CD4-positive, alpha-beta T cell treated with Interferon alpha-2 for 1 hour (primary cell): ENCODE data around the gene NUPR2.
"Not testable (repeated sequence)": the region's sequence is repeated elsewhere in the genome, so short reads cannot be mapped to it uniquely, and the experiment has no call there.

Experiments
- DNase-seq, 2 donors: peaks; one replicate each; pipeline ENCODE4 v3.0.0-alpha.2; 2020 to 2022

The NUPR2 gene

DNA sequence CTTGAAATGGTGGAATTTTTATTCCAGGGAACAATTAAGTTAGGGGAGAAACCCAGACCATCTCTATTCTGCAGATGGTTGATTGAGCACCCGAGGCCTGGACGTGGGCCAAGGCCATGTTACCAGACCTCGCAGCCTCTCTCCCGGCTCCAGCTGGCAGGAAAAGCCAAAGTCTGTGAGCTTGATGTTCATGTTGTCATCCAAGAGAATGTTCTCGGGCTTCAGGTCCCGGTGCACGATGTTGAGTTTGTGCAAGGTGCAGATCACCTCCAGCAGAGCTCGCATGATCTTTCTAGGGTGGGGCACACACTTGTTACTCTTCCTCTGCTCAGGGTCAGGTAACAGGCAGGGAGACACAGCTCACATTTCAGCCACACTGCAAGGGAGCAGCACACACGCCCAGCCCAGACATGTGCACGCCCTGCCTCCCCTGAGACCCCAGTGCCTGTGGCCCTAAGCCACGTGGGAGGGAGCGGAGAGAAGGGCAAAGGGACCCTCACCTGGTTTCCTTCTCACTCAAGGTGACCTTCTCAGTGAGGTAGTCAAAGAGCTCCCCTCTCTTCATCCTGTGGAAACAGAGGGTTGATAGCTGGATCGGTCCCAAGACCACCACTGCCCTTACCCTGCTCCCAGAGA is 32.9 kb downstream of the NUPR2 start:
- DNase-seq, result no peak

DNA sequence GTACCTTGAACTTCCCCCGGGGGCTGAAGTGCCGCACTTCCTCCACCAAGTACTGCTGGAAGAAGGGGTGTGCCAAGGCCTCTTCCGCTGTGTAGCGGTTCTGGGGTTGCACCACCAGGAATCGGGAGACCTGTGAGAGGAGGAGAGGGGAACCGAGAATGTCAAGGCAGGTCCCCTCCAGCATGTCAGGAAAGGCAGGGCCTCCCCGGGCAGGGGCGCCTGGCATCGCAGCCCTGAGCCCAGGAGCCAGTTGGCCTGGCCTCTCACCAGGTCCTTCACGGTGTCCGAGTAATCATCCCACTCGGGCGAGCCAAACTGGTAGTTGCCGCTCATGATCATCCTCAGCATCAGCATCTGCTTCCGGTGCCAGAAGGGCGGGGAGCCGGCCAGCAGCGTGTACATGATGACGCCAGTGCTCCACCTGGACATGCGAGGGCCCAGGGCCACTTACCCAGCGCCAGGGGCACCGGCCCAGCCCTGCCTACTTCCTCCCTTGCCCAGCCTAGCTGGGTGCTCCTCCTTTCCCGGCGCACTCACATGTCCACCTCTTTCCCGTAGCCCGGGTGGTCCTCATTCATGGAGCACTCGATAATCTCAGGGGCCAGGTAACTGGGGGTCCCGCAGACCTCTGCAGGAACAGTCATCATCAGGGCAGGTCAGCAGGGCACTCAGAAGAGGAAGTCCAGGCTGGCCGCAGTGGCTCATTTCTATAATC is 34.4 kb downstream of the NUPR2 start:
- no peak for DNase-seq

DNA sequence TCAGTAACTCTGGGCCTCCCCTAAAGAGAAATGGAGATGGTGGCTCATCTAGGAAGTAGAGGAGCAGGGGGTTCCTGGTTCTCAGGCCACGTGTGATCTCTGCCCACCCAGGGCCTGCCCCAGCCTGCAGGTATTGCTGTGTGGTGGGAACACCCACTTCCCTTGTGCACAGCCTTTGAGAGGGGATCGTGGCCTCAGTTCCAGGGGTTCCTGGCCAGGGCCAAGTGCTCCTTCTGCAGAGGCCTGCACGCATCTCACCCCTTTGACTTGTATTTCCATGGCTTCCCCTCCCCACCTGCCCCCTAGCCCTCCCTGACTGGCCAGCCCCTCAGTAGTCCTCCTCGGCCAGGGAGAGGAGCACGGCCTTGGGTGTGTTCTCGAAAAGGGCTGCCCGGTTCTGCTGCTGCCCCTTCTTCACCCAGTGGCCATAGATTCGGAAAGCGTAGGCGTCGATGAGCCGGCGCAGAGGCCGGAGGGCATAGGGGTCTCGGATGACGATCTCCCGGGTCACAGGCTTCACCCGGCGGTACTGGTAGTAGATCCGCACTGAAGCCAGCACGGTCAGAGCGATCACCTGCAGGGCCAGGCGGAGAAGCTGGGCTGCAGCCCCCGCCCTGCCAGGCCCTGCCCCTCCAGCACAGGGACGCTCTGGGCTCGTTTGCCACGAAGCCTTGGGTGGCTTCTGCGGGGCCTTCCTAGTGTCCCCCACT is 35.3 kb downstream of the NUPR2 start:
- not testable (repeated sequence) for DNase-seq

DNA sequence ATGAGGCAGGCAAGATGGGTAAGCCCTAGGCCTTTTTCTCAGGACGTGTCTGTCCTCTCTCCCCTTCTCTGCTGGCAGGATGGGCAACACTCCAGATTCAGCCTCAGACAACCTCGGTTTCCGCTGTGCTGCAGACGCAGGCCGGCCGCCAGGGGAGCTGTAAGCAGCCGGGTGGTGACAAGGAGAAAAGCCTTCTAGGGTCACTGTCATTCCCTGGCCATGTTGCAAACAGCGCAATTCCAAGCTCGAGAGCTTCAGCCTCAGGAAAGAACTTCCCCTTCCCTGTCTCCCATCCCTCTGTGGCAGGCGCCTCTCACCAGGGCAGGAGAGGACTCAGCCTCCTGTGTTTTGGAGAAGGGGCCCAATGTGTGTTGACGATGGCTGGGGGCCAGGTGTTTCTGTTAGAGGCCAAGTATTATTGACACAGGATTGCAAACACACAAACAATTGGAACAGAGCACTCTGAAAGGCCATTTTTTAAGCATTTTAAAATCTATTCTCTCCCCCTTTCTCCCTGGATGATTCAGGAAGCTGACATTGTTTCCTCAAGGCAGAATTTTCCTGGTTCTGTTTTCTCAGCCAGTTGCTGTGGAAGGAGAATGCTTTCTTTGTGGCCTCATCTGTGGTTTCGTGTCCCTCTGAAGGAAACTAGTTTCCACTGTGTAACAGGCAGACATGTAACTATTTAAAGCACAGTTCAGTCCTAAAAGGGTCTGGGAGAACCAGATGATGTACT is 36.6 kb downstream of the NUPR2 start:
- DNase-seq, result no peak

- DNase-seq, result no peak
Observed at GRCh38 chr7:56078196-56078595, 38.0 kb downstream of the NUPR2 start.

DNA sequence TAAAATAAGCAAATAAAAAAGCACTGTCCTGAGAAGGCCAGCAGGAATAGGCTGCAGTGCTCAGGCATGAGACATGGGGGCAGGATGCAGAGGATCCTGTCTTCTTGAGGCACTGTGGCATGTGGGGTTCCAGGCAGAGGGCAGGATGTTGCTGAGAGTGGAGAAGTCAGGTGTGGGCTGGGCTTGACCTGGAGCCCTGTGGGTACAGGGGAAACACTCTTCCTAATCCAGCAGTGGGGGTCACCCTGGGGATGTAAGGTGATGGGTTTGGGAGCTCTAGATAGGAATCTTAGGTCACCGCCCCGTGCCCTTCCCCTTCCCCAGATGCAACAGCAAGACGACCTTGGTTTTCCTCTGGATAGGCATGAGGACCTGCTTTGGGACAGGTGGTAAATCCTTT is 38.5 kb downstream of the NUPR2 start:
- no peak for DNase-seq

DNA sequence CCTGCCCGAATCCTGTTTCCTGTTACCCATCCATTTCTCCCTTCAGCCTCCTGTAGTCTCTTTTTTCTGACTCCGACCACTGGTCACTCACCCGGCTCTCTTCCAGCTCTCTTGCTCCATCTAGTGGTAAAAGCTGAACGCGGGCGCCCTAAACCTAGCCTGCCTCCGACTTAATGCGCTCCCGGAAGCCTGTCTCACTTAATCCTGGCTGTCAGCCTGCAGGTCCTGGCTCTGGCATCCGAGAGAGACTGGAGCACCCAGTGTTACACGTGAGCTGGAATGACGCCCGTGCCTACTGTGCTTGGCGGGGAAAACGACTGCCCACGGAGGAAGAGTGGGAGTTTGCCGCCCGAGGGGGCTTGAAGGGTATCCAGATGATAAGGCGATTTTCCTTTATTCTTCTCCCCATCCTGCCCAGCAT is 41.8 kb downstream of the NUPR2 start:
- DNase-seq, result peak; percentile 66 to 78

DNA sequence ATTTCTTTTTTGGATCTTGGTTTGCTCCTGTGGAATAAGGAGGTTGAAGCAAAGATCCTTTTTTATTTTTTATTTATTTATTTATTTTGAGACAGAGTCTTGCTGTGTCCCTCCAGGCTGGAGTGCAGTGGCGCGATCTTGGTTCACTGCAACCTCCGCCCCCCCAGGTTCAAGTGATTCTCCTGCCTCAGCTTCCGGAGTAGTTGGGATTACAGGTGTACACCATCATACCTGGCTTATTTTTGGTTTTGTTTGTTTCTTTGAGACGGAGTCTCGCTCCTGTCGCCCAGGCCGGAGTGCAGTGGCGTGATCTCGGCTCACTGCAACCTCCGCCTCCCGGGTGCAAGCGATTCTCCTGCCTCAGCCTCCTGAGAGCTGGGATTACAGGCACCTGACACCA is 49.8 kb downstream of the NUPR2 start:
- not testable (repeated sequence) for DNase-seq
